CD4-positive, alpha-beta T cell treated with Interleukin-17A for 4 hours (primary cell): ENCODE data around the gene FHIT.
A peak's percentile ranks its signal among the peaks of the same experiment; 100 is the strongest.
"Not testable (repeated sequence)": the region's sequence is repeated elsewhere in the genome, so short reads cannot be mapped to it uniquely, and the experiment has no call there.

ENCODE experiments used
- DNase-seq: peaks from one replicate; pipeline ENCODE4 v3.0.0-alpha.2; 2020; ENCODE audit warnings: mixed read lengths

Gene FHIT

DNA sequence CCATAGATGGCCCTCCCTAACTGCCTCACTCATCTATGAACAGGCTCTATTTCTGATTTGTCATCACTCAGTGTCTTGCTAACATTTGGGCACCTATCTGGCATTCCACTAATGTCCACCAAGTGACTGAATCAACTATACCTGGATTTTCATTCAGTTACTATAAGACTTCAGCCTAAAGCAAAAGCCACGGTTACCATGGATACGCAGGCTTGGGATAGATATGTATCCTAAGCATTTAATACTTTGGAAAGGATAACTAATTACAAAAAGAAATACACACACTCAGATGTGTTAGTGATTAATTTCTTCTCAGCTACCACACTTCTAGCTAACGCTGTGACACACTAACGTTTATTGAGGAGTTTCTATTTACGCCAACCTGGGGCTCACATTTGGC is 1301.9 kb downstream of the FHIT start:
- no peak for DNase-seq

DNA sequence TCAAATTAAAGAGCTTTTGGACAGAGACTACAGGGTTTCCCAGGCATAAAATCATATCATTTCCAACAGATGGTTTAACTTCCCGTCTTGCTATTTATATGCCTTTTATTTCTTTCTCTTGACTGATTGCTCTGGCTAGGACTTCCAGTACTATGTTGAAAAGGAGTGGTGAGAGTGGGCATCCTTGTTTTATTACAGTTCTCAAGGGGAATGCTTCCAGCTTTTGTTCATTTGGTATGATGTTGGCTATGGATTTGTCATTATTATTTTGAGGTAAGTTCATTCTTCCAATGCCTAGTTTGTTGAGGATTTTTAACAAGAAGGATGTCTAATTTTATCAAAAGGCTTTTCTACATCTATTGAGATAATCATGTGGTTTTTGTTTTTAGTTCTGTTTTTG is 1304.9 kb downstream of the FHIT start:
- no peak for DNase-seq

DNA sequence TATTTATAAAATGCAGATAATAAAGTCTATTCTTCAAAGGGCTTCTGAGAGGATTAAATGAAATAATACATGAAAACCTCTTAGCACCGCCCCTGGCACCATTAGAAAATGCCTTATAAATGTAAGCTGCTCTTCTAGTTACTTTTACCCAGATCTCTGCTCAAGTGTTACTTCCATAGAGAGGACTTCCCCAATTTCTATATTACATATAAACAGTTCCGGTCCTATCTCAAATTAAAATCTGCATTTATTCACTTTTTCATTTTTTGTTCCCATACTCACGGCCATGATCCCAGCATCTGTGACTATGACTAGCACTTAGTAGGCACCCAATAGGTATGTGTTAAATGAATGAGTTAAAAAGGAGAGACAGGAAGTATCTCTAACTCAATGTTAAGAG is 1310.5 kb downstream of the FHIT start:
- DNase-seq: no peak

DNA sequence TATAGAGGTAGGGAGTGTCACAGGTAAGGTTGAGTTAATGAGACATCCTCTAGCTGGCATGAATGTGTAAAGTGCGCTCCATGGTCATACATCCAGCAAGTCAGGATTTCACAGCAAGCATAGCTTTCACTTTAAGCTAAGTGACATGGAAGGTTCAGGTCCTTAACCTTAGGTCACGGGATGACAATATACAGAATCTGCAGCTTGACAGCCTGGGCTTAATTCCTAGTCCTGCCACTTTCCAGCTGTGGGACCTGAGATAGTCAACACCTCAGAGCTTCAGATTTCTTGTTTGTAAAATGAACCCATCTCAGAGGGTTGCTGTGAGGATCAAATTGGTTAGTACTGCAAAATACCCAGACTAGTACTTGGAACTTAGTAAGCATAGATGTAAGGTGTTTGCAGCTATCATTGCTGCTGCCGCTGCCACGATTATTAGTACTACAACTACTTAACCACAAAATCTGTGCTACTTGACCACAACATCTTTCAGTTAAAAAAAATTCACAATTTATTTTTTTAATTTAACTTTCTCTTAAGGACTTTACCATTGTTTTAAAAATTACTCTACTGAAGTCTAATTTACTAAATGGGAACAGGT is 1311.3 kb downstream of the FHIT start:
- DNase-seq: no peak

DNA sequence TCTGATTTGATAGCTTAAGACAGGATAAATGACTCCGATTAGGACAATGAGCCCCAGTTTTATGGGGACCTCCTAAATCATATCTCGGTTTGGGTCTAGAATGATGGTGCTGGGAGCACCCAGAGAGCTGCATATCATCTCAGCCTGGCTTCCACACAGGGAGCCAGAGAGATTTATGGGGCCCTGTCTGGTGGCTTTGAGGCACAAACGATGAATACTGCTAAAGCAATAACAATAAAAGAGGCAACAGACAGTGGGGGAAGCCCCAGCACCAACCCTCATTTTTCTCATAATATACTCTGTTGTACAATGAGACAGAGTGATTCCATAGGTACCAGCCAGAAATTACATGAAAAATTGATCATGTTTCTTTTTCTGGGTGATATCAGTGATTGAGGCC is 1312.4 kb downstream of the FHIT start:
- peak; percentile 20 for DNase-seq

DNA sequence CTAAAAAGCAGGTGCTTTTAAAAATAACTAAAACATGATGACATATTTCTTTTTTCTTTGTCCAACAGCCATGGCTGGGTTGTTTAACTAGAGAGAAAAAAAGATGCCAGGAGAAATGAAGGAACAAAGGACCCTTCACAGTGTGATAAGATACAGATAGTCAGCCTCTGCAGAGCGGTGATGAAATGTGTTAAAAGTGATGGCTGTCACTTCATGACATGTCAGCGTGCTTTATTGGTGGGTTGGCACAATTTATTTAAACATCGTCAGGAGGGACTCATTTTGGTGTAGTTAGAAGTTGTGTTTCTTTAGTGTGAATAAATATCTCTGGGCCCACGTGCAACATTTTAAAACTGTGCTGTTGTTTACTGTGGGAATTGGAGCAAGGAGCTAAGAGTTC is 1314.1 kb downstream of the FHIT start:
- DNase-seq: no peak

DNA sequence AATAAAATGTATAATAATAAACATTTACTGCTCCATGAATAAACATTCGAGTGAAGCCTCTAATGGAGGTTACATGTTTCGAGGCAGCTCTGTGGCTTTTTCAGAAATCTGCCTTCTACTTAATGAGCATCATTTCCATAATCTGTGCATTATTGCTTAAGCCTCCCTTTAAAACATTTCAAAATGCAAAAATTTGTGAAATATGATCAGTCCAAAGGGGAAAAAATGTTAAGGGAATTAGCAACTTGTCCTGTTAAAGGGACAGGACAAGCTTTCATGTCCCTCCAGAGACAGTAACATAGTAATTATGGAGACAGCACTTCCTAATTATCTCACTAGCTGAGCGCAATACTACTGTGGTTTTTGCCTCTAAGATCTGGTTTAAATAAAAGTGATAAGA is 1314.8 kb downstream of the FHIT start:
- no peak for DNase-seq

DNA sequence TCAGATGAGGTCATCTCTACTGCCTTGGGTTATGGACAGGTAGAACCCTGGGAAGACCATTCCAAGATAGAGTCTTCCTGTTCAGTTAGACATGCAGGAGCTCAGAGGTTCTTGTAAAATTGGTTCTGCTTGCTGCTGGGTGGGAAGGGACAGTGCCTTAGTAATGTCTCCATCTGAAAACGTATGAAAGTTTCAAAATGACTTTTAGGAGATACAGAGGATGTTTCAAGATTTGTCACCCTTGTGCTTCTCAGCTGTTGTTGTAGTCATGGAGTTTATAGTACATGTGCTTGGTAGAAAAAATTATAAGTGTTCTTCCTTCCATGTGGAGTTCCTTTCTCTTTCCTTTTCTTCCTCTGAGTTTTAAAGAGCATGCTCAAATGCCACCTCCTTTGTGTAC is 1316.2 kb downstream of the FHIT start:
- DNase-seq: no peak

DNA sequence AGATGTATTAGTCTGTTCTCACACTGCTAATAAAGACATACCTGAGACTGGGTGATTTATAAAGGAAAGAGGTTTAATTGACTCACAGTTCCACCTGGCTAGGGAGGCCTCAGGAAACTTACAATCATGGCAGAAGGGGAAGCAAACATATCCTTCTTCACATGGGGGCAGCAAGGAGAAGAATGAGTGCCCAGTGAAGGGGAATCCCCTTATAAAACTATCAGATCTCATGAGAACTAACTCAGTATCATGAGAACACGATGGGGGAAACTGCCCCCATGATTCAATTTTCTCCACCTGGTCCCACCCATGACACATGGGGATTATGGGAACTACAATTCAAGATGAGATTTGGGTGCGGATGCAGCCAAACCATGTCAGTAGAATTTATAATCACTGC is 1316.7 kb downstream of the FHIT start:
- not testable (repeated sequence) for DNase-seq

DNA sequence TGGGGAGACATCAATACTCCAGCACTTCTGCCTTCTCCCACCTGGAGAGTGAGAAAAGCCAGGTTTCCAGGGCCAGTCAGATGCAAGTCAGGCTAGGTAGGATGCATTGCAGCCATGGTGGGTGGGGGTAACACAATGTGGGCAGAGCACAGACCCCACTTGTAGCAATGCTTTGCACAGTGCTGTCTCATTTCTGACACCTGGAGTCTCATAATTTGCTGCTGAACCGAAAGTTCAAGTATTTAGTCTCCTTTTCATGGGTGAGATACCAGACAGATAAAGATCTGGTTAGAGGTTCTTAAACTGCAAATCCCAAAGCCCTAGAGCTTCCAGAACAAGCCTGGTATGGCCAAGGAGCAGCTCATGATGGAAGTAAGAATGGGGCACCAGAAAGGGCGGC is 1321.1 kb downstream of the FHIT start:
- no peak for DNase-seq

DNA sequence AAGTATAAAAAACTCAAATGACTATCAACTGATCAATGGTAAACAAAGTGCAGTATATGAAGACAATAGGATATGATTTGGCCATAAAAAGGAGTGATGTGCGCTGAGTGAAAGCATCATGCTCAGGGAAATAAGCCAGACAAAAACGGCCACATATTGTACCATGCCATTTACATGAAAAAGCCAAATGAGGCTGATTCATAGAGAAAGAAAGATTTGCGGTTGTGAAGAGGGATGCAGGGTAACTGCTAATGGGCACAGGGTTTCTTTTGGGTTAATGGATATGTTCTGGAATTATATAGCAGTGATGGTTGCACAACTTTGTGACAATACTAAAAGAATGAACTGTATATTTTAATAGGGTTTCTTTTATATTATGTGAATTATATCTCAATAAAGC is 1324.2 kb downstream of the FHIT start:
- no peak for DNase-seq

DNA sequence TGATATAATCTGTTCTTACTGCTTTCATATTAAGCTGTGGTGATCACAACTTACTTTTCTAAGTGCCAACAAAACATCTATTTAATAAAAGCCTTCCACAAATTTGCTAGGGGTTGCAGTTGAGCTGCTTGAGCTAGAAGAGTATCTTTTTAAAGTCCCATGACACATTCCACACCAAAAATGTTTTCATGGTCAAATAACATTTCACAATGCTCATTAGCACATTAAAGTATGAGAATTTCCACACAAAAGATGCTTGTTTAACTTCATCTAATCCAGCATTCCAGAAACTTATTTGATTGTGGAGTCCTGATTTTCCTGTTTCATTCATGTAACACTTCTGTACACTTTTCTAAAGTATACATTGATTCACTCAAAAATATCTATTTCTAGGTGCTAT is 1325.3 kb downstream of the FHIT start:
- no peak for DNase-seq

DNA sequence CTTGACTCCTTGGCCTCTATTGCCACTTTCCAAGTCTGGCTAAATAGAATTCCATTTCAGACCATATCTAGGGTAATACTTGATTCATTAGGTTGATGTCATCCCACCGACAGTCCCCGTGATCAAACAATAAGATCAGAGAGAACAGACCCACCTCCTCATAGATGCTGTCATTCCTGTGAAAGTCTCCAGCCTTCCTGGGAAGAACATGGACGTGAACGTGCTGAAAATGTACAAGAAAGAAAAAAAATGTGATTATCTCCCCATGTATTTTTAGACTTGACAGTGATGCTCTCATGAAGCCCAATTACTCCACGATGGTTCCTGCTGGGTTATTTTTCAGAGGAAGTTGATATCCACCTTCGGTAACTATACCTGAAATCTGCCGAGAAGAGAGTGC is 1329.1 kb downstream of the FHIT start:
- DNase-seq: no peak

DNA sequence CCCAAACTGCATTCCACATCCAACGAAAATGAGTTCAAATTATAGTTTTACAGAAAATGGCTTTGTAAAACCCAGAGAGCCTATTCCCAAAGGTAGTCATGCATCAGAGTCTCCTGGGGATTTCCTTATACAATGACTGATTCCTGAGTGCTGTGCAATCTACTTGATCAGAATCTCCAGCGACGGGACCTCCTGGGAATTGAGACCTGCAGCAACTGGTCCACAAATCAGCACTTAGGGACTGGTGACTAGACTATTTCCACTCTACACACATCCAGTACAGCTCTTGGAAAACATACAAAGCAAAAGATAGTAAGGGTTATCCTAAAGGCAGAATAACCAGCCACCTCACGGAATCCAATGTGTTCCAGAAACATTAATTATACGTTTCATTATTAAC is 1330.4 kb downstream of the FHIT start:
- no peak for DNase-seq

DNA sequence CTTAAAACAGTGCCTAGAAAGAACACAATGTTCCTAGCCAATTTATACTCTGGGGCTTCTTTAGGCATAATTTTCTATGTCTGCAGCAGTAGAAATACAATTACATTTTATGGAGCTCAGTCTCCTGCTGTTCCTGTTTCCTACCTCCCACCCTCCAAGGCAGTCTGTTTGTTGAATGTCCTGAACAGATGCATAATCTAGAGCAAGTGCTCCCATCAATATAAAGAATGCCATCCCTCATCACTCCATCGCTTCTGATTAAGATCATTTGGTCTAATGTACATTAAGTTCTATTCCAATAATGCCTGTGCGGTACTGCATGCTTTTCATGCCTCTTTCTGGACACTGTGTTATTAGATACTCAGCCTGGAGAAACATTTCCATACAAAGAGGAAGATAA is 1331.7 kb downstream of the FHIT start:
- DNase-seq: no peak

DNA sequence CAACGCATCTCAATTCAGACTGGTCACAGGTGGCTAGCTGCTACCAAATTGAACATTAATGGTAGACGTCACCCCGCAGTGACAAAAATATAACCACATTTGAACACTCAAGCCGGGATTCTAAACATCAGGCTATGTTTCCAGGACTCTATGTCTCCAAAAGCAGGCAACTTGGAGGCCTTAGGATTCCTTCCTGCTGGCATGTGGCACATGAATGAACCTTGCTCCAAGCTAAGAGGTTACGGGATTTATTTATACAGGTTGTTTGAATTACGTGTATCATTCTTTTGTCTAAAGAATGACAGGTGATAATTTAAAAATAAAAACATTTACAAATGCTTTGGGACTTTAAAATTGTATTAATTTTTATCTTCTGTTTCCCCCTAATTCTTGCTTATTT is 1337.0 kb downstream of the FHIT start:
- no peak for DNase-seq

DNA sequence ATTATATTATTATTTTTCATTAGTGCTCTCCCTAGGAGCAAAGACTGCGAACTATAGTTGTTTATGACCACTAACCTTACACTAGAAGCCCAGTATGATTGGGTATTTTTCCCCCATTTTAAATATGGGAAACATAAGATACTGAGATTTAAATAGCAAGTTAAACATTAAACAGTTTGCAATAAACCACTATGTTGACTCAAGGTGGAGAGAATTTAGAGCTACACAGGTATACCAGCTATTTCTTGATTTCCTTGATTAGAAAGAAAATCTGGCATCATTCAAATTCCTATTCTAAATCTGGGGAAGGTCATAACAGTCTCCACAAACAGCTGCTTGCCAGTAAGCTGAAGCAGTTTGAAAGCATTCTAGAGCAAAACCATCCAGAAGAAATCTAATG is 1337.6 kb downstream of the FHIT start:
- no peak for DNase-seq

DNA sequence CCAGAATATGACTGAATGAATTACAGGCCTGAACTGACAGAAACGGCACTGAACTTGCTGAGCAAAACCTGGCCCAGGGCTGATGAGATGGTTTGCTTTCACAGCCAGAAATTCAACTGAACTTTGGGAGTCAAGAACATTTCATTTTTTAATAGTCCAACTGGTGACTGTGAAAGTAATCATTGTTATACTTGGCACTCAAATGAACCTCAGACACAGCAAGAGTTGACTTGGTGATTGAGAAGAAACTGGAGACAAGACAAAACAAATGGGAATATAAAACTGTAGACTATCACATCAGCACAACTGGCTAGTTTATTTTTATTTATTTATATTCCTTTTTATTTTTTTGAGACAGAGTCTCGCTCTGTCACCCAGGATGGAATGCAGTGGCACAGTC is 1342.6 kb downstream of the FHIT start:
- DNase-seq: no peak

DNA sequence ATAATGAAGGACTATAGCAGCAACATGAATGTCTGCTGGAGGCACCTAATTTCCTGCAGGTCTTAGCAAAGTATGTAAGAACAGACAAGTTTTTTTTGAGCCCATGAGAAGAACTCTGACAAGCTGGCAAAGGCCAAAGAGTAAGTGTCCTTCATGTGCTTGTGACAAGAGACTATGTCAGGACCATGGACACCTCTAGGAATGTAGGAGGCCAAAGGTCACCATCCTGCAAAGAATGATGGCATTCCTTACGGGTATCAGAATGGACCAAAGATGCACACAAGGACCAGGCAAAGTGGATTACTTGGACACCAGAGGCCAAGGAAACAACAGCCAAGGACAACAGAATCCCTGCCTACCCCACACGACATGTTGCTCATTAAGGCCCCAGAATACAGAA is 1343.0 kb downstream of the FHIT start:
- DNase-seq: no peak

DNA sequence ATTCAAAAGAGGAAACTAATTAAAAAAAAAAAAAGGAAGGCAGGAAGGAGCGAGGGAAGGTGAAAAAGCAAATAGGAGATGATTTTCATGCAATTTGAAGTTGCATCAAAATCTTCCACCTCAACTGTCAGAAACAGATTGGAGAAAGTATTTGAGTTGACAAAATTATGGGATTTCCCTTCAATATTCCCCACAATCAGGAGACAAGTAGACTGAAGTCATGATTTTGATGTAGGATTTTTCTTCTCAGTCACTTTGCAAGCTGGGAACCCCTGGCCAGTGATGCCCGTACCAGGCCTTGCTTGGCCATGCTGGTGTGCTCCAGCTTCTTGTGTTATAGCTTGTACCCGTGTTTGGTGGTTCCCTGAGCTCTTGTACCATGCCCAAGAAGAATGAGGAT is 1347.0 kb downstream of the FHIT start:
- DNase-seq: no peak

DNA sequence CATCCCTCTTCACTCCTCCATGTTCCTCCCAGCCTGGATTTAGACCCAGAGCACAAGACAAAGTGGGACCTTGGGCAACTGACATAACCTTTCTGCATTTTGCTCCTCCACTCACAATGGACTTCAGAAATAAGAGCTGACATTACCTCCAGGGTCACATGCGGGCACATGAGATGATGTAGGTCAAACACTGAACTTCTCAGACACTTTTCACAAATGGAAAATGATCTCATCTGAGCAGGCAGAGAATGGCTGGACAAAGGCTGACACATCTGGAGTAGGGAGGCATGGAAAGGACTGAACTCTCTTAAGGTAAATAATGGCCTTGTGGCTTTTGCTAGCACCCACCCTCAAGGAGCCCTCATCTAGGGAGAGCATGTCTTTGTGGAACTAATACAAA is 1352.2 kb downstream of the FHIT start:
- DNase-seq: no peak

DNA sequence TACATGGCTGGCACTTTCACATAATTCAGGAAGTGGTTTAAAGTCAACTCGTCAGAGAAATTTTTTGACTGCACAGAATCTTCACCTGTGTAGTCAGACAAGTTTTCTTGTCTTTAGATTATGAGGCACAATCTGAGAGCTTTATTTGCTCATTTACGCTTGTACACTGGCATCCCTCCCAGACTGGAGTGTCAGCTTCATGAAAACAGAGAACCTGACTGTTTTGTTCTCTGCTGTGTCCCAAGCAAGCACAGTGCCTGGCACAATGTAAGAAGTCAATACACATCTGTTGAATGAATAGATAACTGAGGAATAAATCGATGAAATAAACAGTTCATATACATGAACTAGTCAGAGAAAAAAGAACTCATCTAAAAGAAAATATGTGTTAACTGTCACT is 1355.3 kb downstream of the FHIT start:
- no peak for DNase-seq

DNA sequence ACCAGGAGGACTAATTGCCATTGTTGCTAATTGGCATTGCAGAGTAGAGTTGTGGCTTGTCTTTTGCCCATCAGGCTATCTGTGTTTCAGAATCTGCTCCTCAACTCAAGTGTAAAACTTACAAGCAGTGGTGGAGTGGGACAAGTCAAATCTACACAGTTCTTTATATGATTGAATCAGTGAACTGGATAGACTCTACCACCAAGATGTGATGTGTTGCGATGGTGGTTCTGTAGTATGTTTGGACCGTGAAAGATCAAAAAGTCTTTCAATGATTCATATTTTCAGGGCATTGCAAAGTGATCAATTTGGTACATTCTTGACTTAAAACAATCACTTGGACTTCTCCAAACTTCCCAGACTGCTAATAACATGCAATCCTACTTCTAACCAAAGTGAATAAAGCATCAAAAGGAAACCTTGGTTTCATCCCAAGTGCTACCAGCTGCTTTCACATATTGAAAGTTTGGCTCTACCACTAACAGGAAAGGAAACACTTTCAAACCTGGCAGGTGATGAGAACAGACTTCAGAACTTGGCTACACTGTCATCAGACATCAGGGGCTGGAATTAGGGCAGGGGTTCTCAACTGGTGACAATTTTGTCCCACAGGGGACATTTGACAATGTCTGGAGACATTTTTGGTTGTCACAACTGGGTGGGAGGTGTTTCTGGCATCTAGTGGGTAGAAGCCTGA is 1356.7 kb downstream of the FHIT start:
- DNase-seq: no peak

DNA sequence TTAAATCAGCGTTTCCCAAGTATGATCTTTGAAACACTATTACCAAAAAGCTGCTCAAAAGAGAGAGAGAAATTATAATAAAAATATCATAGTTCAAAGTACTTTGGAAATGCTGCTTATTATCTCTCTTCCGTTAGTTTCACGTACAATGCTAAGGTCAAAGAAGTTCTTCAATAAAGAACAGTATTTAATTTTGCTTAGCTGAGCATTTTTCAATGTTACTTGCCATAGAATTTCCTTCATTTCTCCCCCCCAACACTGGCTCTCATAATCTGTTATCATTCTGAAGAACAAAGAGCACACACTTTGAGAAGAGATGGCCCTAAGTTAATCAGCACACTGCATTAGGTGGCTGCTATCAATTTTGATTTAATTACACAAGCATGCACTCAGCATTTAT is 1360.6 kb downstream of the FHIT start:
- no peak for DNase-seq

DNA sequence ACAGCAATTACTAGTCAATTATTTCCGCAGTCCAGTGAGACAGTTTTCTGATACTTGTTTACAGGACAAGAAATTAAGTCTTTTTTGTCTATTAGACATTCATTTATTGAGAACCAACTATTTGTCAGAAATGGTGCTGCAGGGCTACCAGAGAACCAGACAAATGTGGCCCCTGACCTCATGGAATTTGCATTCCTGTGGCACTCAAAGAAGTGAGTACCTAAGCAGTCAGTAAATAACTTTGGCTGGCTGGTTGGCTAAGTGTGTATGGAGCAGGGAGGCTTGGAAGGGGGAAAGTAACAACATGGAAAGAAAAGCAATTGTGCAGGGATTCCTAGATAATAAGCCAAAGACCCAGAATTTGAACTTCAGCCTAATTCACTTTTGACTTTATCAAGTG is 1364.5 kb downstream of the FHIT start:
- DNase-seq: no peak
